ENCODE measurements around the gene C8B.

The C8B gene

DNA sequence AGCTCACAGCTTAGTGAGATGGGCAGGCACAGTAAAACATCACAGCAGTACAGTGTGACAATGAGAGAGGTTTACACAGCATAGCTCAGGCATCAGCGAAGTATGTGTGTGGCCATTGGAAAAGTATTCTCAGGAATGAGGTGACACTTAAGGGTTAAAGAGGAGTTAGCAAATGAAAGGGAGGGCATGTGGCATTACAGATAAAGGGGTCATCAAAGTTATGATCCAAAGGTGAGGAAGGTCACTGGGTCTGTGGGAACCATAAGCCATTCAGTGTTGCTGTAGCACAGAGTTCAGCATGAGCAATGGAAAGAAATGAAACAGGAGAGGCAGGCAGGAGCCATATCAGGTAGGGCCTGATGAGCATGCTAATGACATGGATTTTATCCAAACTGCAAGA, 4.5 kb upstream of the C8B start:
- no peak for DNase-seq

- DNase-seq, result no peak
These were observed 3.2 kb upstream of the C8B start for GRCh38 chr1:56968878-56969495.

DNA sequence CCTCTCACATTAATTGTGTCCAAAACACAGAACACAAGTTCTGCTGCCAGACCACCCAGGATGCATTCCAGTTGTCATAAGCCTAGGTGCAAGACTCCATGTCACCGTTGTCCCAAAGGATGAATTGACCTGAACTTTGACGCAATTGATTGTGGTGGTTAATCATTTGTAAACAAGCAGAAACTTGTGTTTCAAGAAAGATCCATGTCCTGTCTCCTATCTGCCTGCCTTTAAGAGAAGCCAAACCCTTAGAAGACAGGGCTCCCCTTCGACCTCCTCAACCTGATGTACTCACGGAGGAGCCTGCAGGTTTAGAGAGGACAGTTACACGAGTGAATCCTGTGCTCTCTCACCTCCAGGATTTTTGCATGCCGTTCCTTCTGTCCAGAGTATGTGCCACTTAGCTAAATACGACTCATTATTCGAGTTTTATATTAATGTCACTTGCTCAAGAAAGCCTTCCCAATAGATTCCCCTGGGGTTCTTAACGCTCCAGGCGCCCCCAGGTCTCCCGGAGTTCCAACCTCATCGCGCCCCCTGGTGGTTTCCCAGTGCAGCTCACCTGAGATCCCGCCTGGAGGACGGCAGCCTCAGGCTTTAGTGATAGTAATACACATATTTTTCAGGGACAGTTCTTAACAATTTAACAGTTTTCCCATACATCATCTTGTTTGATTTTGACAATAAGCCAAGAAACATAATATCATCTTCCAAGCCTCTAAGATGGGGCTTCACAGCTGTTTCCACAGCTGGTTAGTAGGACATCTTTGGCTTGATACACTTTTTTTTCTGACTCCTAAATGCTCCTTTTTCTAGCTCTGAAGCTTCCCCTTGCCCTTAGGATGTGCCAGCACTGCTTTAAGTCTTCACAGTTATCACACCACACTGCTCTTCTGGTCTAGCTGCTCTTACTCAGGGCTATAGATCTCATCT, 2.4 kb upstream of the C8B start:
- DNase-seq, result no peak

- no peak for DNase-seq
These were observed 1.5 kb upstream of the C8B start for GRCh38 chr1:56967355-56967754.

DNA sequence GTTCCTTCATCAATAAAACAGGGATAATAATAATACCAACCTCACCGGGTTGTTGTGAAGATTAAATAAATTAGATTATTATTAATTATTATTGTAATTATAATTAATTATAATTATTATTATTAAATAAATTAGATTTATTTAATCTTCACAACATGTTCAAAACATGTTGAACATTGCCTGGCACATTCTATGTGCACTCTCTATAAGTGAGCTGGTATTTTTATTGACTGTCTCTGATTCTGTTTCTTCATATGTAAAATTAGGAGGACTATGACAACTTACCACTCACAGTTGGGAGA, 834 bp upstream of the C8B start:
- DNase-seq, result no peak

DNA sequence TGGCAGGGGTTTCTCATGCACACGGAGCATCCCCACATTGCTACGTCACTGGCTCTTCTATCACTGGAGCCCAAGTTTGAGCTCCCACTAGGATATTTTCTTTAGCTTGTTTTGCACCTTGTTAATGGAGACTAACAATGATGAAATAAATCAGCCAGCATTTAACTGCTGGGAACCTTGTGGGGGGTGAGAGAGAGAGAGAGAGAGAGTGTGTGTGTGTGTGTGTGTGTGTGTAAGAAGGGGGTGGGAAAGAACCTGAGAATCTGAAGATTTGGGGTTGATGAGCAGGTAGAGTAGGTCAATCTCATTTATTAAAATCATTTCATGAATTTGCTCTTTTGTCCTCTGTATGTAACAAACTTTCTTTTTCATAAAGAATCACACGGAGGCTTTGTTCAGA, 624 bp downstream of the C8B start:
- DNase-seq, result no peak

GRCh38 chr1:56964349-56965017, 1.3 kb downstream of the C8B start:
- no peak for DNase-seq

- DNase-seq, result no peak
These were observed 2.1 kb downstream of the C8B start for GRCh38 chr1:56963667-56964066.

DNA sequence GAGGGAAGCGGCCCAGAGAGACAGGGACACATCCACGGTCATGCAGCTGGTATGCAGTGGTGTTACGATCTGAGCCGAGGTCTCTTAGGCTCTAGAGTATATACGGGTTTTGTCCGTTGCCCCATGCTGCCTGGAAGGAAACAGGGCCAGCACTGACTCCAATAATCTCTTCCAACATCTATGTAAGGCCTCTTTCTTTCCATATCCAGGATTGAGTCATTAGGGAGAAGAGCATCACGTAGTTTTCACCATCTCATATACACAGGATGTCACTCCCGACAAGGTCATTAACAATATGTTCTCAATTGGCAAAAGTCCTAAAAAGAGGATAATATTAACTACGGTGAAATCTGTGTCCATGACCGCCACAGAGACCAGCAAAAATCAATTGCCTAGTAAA, 4.4 kb downstream of the C8B start:
- DNase-seq, result no peak

GRCh38 chr1:56958526-56958925, 7.3 kb downstream of the C8B start:
- DNase-seq, result no peak

- no peak for DNase-seq
These were observed 7.9 kb downstream of the C8B start for GRCh38 chr1:56957931-56958330.

GRCh38 chr1:56954664-56955063, 11.2 kb downstream of the C8B start:
- no peak for DNase-seq

- no peak for DNase-seq
These were observed 12.4 kb downstream of the C8B start for GRCh38 chr1:56953386-56953785.

- DNase-seq, result no peak
These were observed 13.3 kb downstream of the C8B start for GRCh38 chr1:56952501-56952900.

GRCh38 chr1:56948403-56949023, 17.3 kb downstream of the C8B start:
- DNase-seq, result no peak

- DNase-seq, result no peak
These were observed 25.8 kb downstream of the C8B start for GRCh38 chr1:56940039-56940438.

DNA sequence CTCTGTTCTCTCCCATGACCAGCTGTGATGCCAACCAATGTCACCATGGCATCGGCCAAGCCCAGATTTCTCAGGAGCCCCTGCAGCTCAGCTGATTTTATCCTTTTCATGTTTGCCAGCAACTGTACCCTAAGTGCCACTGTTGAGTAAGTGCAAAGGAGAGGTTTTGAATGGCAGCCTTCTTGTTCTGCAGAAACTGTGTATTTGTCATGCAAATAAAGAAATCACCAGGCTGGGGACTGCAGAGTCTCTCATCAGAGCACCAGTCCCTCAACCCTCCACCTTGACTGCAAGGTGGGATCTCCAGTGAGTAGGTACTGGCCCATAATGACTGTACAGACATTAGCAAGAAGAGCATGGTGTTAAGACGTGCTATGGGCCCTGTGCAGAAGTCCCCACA, 26.6 kb downstream of the C8B start:
- DNase-seq, result no peak

GRCh38 chr1:56938646-56939045, 27.2 kb downstream of the C8B start:
- no peak for DNase-seq

GRCh38 chr1:56934430-56935060, 31.3 kb downstream of the C8B start:
- no peak for DNase-seq

- no peak for DNase-seq
These were observed 32.2 kb downstream of the C8B start for GRCh38 chr1:56933606-56934005.

DNA sequence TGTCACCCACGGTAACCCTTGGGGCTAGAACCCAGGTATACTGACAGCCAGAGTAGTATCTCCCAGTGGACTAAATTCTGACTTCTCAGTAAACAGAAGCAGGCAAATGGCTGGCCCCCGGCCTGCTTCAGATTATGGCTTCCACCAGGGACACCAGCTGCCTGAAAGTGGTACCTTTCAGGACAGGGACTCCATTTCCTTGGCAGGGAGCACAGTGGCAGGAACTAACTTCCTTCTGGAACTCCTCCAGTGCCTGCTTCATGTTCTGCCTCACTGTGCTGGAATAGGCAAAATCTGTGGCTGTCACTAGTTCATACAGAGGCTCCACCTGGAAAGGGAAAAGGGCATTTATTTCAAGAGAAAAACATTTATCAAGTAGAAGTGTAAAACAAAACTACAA, 32.7 kb downstream of the C8B start:
- no peak for DNase-seq

DNA sequence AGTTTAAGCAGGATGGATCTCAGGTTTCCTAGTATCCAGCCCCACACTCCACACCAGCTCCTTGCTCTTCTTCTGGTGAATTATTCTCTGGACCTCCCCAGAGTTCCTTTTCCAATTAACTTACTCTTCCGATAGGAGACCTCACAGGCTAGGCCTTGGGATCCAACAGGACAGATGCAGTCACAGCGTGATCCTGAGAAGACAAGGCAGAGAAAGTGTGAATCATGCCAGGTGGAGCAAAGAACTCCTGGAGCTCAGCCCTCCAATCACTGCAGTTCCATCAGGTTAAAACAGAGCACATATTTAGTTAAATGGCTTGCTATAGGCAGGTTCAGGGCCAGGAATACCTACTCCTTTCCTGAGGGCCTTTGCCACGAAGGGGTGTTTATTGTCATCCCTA, 34.1 kb downstream of the C8B start:
- no peak for DNase-seq

GRCh38 chr1:56931211-56931610, 34.6 kb downstream of the C8B start:
- no peak for DNase-seq
